GM12892 (cell line): ENCODE data around the gene GBP1.
"Not testable (repeated sequence)": the region's sequence is repeated elsewhere in the genome, so short reads cannot be mapped to it uniquely, and the experiment has no call there.

Experiments used
- DNase-seq: peaks from one replicate; pipeline ENCODE4 v3.0.0; 2011; ENCODE audit not compliant: insufficient read length
- FAIRE-seq: peaks from 2 replicates; lab custom pipeline; 2011; peaks lifted over from hg19 to GRCh38; lab: Jason Lieb, UNC
- POLR2A ChIP-seq: IDR thresholded peaks from 2 replicates; pipeline ENCODE4 v1.6.1; 2011; ENCODE audit warnings: low read depth, low read length, control low read depth
- POLR2AphosphoS5 ChIP-seq: IDR thresholded peaks from 2 replicates; pipeline ENCODE4 v1.6.1; 2011; ENCODE audit warnings: low read depth, low read length, control low read depth
- TAF1 ChIP-seq: IDR thresholded peaks from 2 replicates; pipeline ENCODE4 v1.6.1; 2011; ENCODE audit warnings: low read depth, mild to moderate bottlenecking, control low read depth, low read length, borderline replicate concordance

GBP1 gene

DNA sequence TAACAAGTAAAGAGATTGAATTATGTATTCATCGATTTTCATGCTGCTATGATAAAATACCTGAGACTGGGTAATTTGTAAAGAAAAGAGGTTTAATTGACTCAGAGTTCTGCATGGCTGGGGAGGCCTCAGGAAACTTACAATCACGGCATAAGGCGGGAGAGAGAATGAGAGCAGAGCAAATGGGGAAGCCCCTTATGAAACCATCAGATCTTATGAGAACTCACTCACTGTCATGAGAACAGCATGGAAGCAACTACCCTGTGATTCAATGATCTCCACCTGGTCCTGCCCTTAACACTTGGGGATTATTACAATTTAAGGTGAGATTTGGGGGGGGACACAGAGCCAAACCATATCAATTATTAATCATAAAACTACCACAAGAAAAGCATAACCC is 39.1 kb downstream of the GBP1 start:
- TF ChIP-seq POLR2AphosphoS5 (no peak), TAF1 (no peak), POLR2A (no peak)
- DNase-seq (no peak), FAIRE-seq (no peak)

- TF ChIP-seq TAF1 (no peak), POLR2A (no peak), POLR2AphosphoS5 (no peak)
- FAIRE-seq, result no peak
- no peak for DNase-seq
Observed at GRCh38 chr1:89023026-89023425, 42.0 kb downstream of the GBP1 start.

DNA sequence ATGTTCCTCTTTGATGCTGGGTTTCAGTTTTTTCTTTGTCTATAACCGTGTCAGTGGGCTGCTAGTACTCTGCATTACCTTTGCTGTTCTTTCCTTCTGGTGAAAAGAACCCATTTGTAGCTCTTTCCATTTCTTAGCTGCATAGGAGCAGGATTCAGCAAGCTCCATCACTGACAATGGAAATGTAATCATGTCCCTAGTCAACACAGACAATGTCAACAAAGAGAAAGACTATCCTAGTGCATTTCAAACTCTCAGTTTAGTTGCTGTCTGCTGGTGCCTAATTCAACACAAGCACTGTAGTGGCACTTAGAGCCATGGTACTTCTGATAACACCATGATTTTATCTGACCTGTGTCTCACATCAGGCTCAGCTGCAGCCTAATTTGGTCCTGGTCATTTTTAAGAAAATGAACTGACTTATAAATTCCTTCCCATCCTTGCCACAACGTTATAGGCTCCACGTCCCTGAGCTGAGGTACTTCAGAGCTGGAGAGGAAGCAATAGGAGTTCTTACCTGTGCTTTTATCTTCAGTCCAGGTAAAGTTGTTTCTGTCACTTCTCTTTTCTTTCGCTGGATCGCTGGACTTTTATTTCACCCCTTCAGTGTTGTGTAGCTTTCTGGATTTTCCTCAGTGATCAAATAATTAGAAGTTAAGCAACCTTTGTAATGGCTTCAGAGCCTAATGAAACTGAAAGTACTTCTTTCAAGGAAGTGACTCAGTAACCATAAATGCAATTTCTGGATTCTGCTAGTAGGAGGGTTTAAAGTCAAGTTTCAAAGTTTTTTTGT is 42.6 kb downstream of the GBP1 start, which contains the start of gene GBP3:
TSS of gene GBP3 (minus strand) at position 700 of the 793 bp plus-strand sequence. CDS start 2,145 bp downstream, outside the sequence.
- FAIRE-seq (peak; percentile 86), DNase-seq (no peak)
- TF ChIP-seq POLR2AphosphoS5 (no peak), POLR2A (no peak), TAF1 (no peak)

DNA sequence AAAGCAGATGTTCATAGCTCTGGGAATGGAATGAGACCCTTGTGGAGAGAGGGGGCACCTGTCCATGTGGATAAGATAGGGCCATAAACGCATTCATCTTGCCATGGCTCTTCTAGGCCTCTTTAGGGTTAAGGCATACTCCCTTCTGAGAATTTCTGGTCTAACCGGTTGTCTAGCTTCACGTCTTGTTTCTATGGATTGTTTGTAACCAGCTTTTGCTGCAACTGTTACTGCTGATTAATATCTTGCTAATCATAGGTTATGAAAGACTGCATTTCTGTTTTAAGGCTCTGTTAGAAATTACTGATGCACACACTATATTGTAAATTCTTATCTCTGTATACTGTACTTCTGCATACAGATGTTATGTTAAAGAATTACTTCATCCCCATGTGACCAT is 46.7 kb downstream of the GBP1 start:
- not testable (repeated sequence) for FAIRE-seq, DNase-seq

- TF ChIP-seq POLR2AphosphoS5 (no peak), POLR2A (no peak), TAF1 (no peak)
- no peak for FAIRE-seq
Observed at GRCh38 chr1:89008511-89008910, 56.5 kb downstream of the GBP1 start.

GRCh38 chr1:89005286-89006151 is 59.5 kb downstream of the GBP1 start:
- no peak for TF ChIP-seq TAF1
- TF ChIP-seq POLR2AphosphoS5, result no peak
- TF ChIP-seq POLR2A, result no peak
- peak; percentile 53 for FAIRE-seq
- DNase-seq, result no peak

More at GRCh38 chr1:89008511-89008910, 56.5 kb downstream of the GBP1 start:
- DNase-seq, result no peak
